H1 (cell line): ENCODE data around the gene PSMF1. TPM values are rescaled to one million over a fixed set of nuclear protein-coding genes. Genes with fewer than 3 reads are reported as not detected.

Experiments
- CTCF ChIA-PET: fragments of 300-600 bp; sonication (Branson Sonifier 250); formaldehyde crosslinking; loops from one replicate; lab custom pipeline; 2021; ENCODE audit not compliant: partially characterized antibody; lab: Charles Lee
- POLR2A ChIA-PET: fragments of 300-600 bp; sonication (Branson Sonifier 250); formaldehyde crosslinking; loops from one replicate; lab custom pipeline; 2021; ENCODE audit warnings: inconsistent platforms; ENCODE audit not compliant: partially characterized antibody; lab: Charles Lee
- DNase-seq, 2 experiments: peaks; one replicate each; pipeline versions ENCODE4 v3.0.0 to v3.0.0-alpha.2; 2010 to 2022; ENCODE audit warnings: low spot score in 2 of 2, low read depth in 1 of 2, mixed read lengths in 1 of 2
- FAIRE-seq: peaks from 2 replicates; lab custom pipeline; 2011; peaks lifted over from hg19 to GRCh38; lab: Jason Lieb, UNC
- H2AFZ ChIP-seq: 2 replicates; pipeline ENCODE4 v1.8.1; 2012; ENCODE audit warnings: low read length, inconsistent platforms
- H2AK5ac ChIP-seq: 2 replicates; pipeline ENCODE4 v1.6.1; 2013; ENCODE audit warnings: low read depth, low read length
- H2BK120ac ChIP-seq: replicated peaks from 2 replicates; pipeline ENCODE3; 2013; ENCODE audit warnings: low read depth, low read length, inconsistent platforms
- H2BK12ac ChIP-seq: 2 replicates; pipeline ENCODE4 v1.6.1; 2013; ENCODE audit warnings: low read depth, low read length
- H2BK15ac ChIP-seq: 2 replicates; pipeline ENCODE4 v1.6.1; 2013; ENCODE audit warnings: low read length
- H2BK20ac ChIP-seq: 2 replicates; pipeline ENCODE4 v1.6.1; 2013; ENCODE audit warnings: low read length
- H2BK5ac ChIP-seq: 2 replicates; pipeline ENCODE4 v1.6.1; 2013; ENCODE audit warnings: low read depth, low read length
- H3K14ac ChIP-seq: 2 replicates; pipeline ENCODE4 v1.6.1; 2013; ENCODE audit warnings: inconsistent platforms; ENCODE audit not compliant: insufficient read length
- H3K18ac ChIP-seq: 2 replicates; pipeline ENCODE4 v1.6.1; 2013; ENCODE audit warnings: low read length; ENCODE audit errors: extremely low read depth
- H3K23ac ChIP-seq: 2 replicates; pipeline ENCODE4 v1.6.1; 2013; ENCODE audit warnings: inconsistent platforms; ENCODE audit not compliant: insufficient read length
- H3K23me2 ChIP-seq: 2 replicates; pipeline ENCODE4 v1.6.1; 2013; ENCODE audit warnings: low read depth, low read length
- H3K27ac ChIP-seq: 2 replicates; pipeline ENCODE4 v1.6.1; 2011; ENCODE audit warnings: low read depth, low read length, inconsistent platforms
- H3K27me3 ChIP-seq, 4 experiments: replicated peaks in 1 of 4; 1 replicate in 1 of 4; 2 replicates in 3 of 4; pipeline versions ENCODE4 v1.6.1 to v1.8.1; 2011 to 2013; ENCODE audit warnings: low read length in 3 of 4, mild to moderate bottlenecking in 3 of 4, inconsistent platforms in 2 of 4, mixed read lengths in 2 of 4, moderate library complexity in 1 of 4; ENCODE audit not compliant: control insufficient read depth in 3 of 4, insufficient read depth in 3 of 4; ENCODE audit errors: extremely low read depth in 1 of 4
- H3K36me3 ChIP-seq, 4 experiments: 2 replicates each; pipeline versions ENCODE4 v1.6.1 to v1.8.1; 2011 to 2013; ENCODE audit warnings: mild to moderate bottlenecking in 4 of 4, low read length in 3 of 4, moderate library complexity in 2 of 4, control low read depth in 1 of 4, inconsistent platforms in 1 of 4; ENCODE audit not compliant: insufficient read depth in 4 of 4, control insufficient read depth in 2 of 4
- H3K4ac ChIP-seq: replicated peaks from 2 replicates; pipeline ENCODE3; 2013; ENCODE audit warnings: low read length, low read depth, mixed read lengths, inconsistent platforms; ENCODE audit not compliant: insufficient read length
- H3K4me1 ChIP-seq, 4 experiments: replicated peaks in 1 of 4; 1 replicate in 1 of 4; 2 replicates in 3 of 4; pipeline versions ENCODE4 v1.6.1 to v1.8.1; 2011 to 2013; ENCODE audit warnings: low read length in 3 of 4, inconsistent platforms in 2 of 4, mixed read lengths in 1 of 4; ENCODE audit not compliant: insufficient read depth in 4 of 4, control insufficient read depth in 3 of 4
- H3K4me2 ChIP-seq, 2 experiments: 2 replicates each; pipeline versions ENCODE4 v1.6.1 to v1.8.1; 2011 to 2013; ENCODE audit warnings: low read depth in 2 of 2, low read length in 2 of 2, control low read depth in 1 of 2, inconsistent platforms in 1 of 2, mild to moderate bottlenecking in 1 of 2; ENCODE audit not compliant: insufficient read depth in 1 of 2
- H3K4me3 ChIP-seq, 4 experiments: fragments of 200-600, 300-600 bp in 1 of 4; sonication (generic), shearing (Covaris generic), sonication (Bioruptor Twin) in 1 of 4; 2 replicates each; pipeline versions ENCODE4 v1.5.1 to v1.8.1; 2011 to 2016; ENCODE audit warnings: low read length in 4 of 4, low read depth in 3 of 4, control low read depth in 2 of 4, inconsistent platforms in 2 of 4, mild to moderate bottlenecking in 2 of 4, mixed read lengths in 1 of 4, moderate library complexity in 1 of 4; ENCODE audit not compliant: insufficient read depth in 2 of 4; ENCODE audit errors: extremely low read depth in 1 of 4
- H3K56ac ChIP-seq: replicated peaks from 2 replicates; pipeline ENCODE3; 2013; ENCODE audit warnings: low read depth, mild to moderate bottlenecking, mixed read lengths, low read length, inconsistent platforms; ENCODE audit not compliant: insufficient read length
- H3K79me1 ChIP-seq: 2 replicates; pipeline ENCODE4 v1.6.1; 2013; ENCODE audit warnings: low read depth, low read length, control low read depth
- H3K79me2 ChIP-seq, 2 experiments: 2 replicates each; pipeline versions ENCODE4 v1.6.1 to v1.8.1; 2012 to 2013; ENCODE audit warnings: low read length in 2 of 2, mild to moderate bottlenecking in 2 of 2, inconsistent platforms in 1 of 2; ENCODE audit not compliant: insufficient read depth in 2 of 2, control insufficient read depth in 1 of 2
- H3K9ac ChIP-seq, 4 experiments: replicated peaks in 1 of 4; 1 replicate in 1 of 4; 2 replicates in 3 of 4; pipeline versions ENCODE4 v1.6.1 to v1.8.1; 2011 to 2013; ENCODE audit warnings: low read depth in 3 of 4, low read length in 3 of 4, control low read depth in 2 of 4, mild to moderate bottlenecking in 2 of 4, moderate library complexity in 2 of 4, inconsistent platforms in 1 of 4; ENCODE audit errors: extremely low read depth in 1 of 4
- H3K9me3 ChIP-seq, 2 experiments: 2 replicates each; pipeline versions ENCODE4 v1.6.1 to v1.8.1; 2012 to 2013; ENCODE audit warnings: mild to moderate bottlenecking in 2 of 2, moderate library complexity in 2 of 2, control low read depth in 1 of 2, inconsistent platforms in 1 of 2, low read depth in 1 of 2, low read length in 1 of 2, mixed read lengths in 1 of 2; ENCODE audit not compliant: insufficient read depth in 2 of 2
- H4K20me1 ChIP-seq, 2 experiments: replicated peaks in 1 of 2; 2 replicates each; pipeline versions ENCODE3 to v1.8.1; 2011 to 2013; ENCODE audit warnings: inconsistent platforms in 2 of 2, low read length in 2 of 2, mild to moderate bottlenecking in 1 of 2; ENCODE audit not compliant: insufficient read depth in 2 of 2, control insufficient read depth in 1 of 2
- H4K5ac ChIP-seq: 2 replicates; pipeline ENCODE4 v1.6.1; 2013; ENCODE audit warnings: low read length, low read depth, mixed read lengths, inconsistent platforms; ENCODE audit not compliant: insufficient read length
- H4K8ac ChIP-seq: 2 replicates; pipeline ENCODE4 v1.8.0; 2013; ENCODE audit warnings: mild to moderate bottlenecking, moderate library complexity, low read length, inconsistent platforms; ENCODE audit not compliant: insufficient read depth; ENCODE audit errors: extremely low read depth
- H4K91ac ChIP-seq: replicated peaks from 2 replicates; pipeline ENCODE3; 2013; ENCODE audit warnings: low read length, mixed read lengths, inconsistent platforms; ENCODE audit not compliant: insufficient read length
- SAP30 ChIP-seq: fragments of 300-600 bp; sonication (generic); IDR thresholded peaks from 2 replicates; pipeline ENCODE4 v1.7.1; 2012; ENCODE audit warnings: low read length, moderate library complexity, mild to moderate bottlenecking, inconsistent platforms; ENCODE audit not compliant: insufficient read depth, insufficient replicate concordance
- TCF12 ChIP-seq: IDR thresholded peaks from 2 replicates; pipeline ENCODE4 v1.6.1; 2011; ENCODE audit warnings: low read depth, mild to moderate bottlenecking, low read length
- WGBS, 2 experiments: shearing (Covaris generic) in 1 of 2; methylation state at CpG; one replicate each; pipeline versions ENCODE4 v1.1.6 to v1.1.7; 2013 to 2015; ENCODE audit warnings: low lambda C conversion rate in 2 of 2, mixed read lengths in 2 of 2, inconsistent platforms in 1 of 2, low coverage in 1 of 2, missing lambda C conversion rate in 1 of 2; ENCODE audit not compliant: insufficient replicate concordance in 2 of 2, insufficient coverage in 1 of 2, insufficient read length in 1 of 2; ENCODE audit errors: extremely low coverage in 1 of 2, missing lambda C conversion rate in 1 of 2; 5-methylcytosine and 5-hydroxymethylcytosine counted together
- polyA plus RNA-seq, 7 experiments: library from polyadenylated mRNA; depleted of rRNA in 3 of 7; stranded (reverse) in 5 of 7; unstranded in 2 of 7; fragments of >200 nt in 5 of 7; fragments of 200-250 nt in 2 of 7; gene quantifications; 1 replicate in 5 of 7; 2 replicates in 1 of 7; 4 replicates in 1 of 7; pipeline versions ENCODE4 v1.2.1 to v1.2.3, GENCODE V29; 2011 to 2013; ENCODE audit warnings: missing spikeins in 2 of 7, mixed read lengths in 2 of 7
- total RNA-seq: library from RNA; stranded (reverse); fragmentation: NEBNext Ultra II Directional; extraction: Animal tissue kit (Norgen Biotek cat#: 25700); gene quantifications from 2 replicates; pipeline ENCODE4 v1.2.1, GENCODE V29; 2021

PSMF1 gene
- total and polyA plus RNA-seq, 2 of the 8 experiments (the other 6 are each of a cell fraction or from before 2014, with no cell fraction given), result 106 to 159 TPM

DNA sequence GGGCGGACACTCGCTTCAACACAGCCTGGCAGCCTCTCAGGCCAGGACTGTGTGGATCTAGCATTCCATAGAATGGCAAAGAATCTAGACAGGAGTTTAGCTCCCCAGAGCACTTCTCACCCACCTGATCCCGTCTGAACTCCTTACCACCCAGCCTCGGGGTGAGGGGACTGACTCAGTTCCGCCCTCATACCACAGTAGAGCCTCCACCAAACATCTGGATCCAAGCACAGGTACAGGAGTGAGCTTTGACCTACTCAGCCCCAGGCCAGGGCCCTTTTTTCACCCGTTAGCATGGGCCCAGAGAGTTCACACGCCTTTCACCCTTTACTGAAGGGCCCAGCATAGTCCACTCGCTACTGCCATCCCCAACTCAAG lies 715 bp downstream of the PSMF1 start:
- Histone ChIP-seq H3K36me3 (peaks cover 0 to 2% (median 0%) of the 10 kb centered on the region in 4 experiments; a peak in 4 of 8 replicates), H3K23me2 (peaks cover 11% of the 10 kb centered on the region; the same call in 1 of the 2 replicates), H3K14ac (no peak overlapping the region), H2BK15ac (no peak overlapping the region), H3K18ac (no peak overlapping the region), H2BK12ac (no peak overlapping the region), H3K79me1 (peaks cover 4% of the 10 kb centered on the region; the same call in 1 of the 2 replicates), H3K4me1 (peaks cover 0 to 7% (median 2%) of the 10 kb centered on the region in 4 experiments; a peak in 4 of 7 replicates), H3K4me2 (peak overlapping the region; percentile 89 to 92), H3K23ac (no peak overlapping the region), H3K9me3 (no peaks in the 10 kb centered on the region), H4K20me1 (peaks cover 0 to 3% of the 10 kb centered on the region in 2 experiments), H2BK20ac (no peak overlapping the region), H4K91ac (peak overlapping the region; percentile 19), H4K8ac (peak overlapping the region; percentile 97; the same call in 1 of the 2 replicates), H2AFZ (no peak overlapping the region), H3K4ac (no peak overlapping the region), H3K27me3 (no peaks in the 10 kb centered on the region), H2AK5ac (0 out of 2 replicates have a peak overlapping the region, but pooled peaks have one; percentile 48), H2BK120ac (no peak overlapping the region), H3K79me2 (peaks cover 17 to 53% of the 10 kb centered on the region in 2 experiments), H3K56ac (peak overlapping the region; percentile 2), H3K4me3 (peak overlapping the region; percentile 95 to 98 (median 97)), H2BK5ac (0 out of 2 replicates have a peak overlapping the region, but pooled peaks have one; percentile 85), H3K27ac (peak overlapping the region; percentile 59), H4K5ac (no peak overlapping the region), H3K9ac (peak overlapping the region; percentile 79 to 85 (median 82))
- 18% methylated on average over 7 of the region's 8 CpGs; no CpG with 5 or more reads in 1 of the 2 experiments for WGBS, 2 experiments
- CTCF ChIA-PET, result interaction anchor here (1.1 to 1.7 kb wide), 3 partner anchors 10 to 162 kb away, joined by 3 to 4 read pairs (median 4); no protein-coding TSS in a partner anchor
- TF ChIP-seq TCF12, result no peak
- TF ChIP-seq SAP30, result peak; percentile 17
- FAIRE-seq, result no peak
- POLR2A ChIA-PET, result interaction anchor here (1.0 to 2.3 kb wide), 6 partner anchors 11 to 336 kb away, joined by 3 to 5 read pairs (median 4); no protein-coding TSS in a partner anchor
- DNase-seq, result no peak
